Measurements from ENCODE around the gene ADAMTSL3. TPM values are rescaled to one million over a fixed set of nuclear protein-coding genes. Genes with fewer than 3 reads are reported as not detected.

ADAMTSL3 gene
- total and polyA plus RNA-seq, 2 of the 4 experiments (the other 2 are of a cell fraction), result under 0.01 to 0.02 TPM

- no peak for TF ChIP-seq RCOR1 (IDR thresholded peaks at IDR 0.05; ENCODE audit: insufficient replicate concordance, low read length)
- no peak for TF ChIP-seq ELK1 (IDR thresholded peaks at IDR 0.05; ENCODE audit: borderline replicate concordance, low read depth, low read length)
- no peak for TF ChIP-seq MAFK (IDR thresholded peaks at IDR 0.05; ENCODE audit: low read depth, low read length)
- TF ChIP-seq CEBPB (IDR thresholded peaks at IDR 0.05; ENCODE audit: low read depth, low read length), result no peak
- no peak for TF ChIP-seq POLR2A (IDR thresholded peaks at IDR 0.05; ENCODE audit: low read depth, low read length)
- no peak for TF ChIP-seq USF2 (IDR thresholded peaks at IDR 0.05; ENCODE audit: low read depth, low read length)
- TF ChIP-seq NFE2L2 (IDR thresholded peaks at IDR 0.05; ENCODE audit: low read depth, low read length), result no peak
- TF ChIP-seq BHLHE40 (IDR thresholded peaks at IDR 0.05; ENCODE audit: low read depth, low read length), result no peak
- TF ChIP-seq FOS (IDR thresholded peaks at IDR 0.05; ENCODE audit: low read depth, low read length), result no peak
- TF ChIP-seq RAD21 (IDR thresholded peaks at IDR 0.05; ENCODE audit: low read length), result no peak
- no peak for TF ChIP-seq MXI1 (IDR thresholded peaks at IDR 0.05; ENCODE audit: borderline replicate concordance, low read depth, low read length)
- TF ChIP-seq CTCF (conservative IDR thresholded peaks at IDR 0.05; ENCODE audit: low read depth, low read length), result no peak
- TF ChIP-seq RFX5 (IDR thresholded peaks at IDR 0.05; ENCODE audit: low read depth, low read length), result no peak
- TF ChIP-seq CHD1 (IDR thresholded peaks at IDR 0.05; ENCODE audit: low read depth, low read length), result no peak
- TF ChIP-seq SMC3 (IDR thresholded peaks at IDR 0.05; ENCODE audit: low read depth, low read length), result no peak
- TF ChIP-seq MAZ (IDR thresholded peaks at IDR 0.05; ENCODE audit: borderline replicate concordance, low read depth, low read length), result no peak
- no peaks in the 10 kb centered on the region for H4K20me1 ChIP-seq (ENCODE audit: insufficient read depth, low read length)
- no peak overlapping the region for H4K5ac ChIP-seq (ENCODE audit: low read depth, low read length)
- H3K23ac ChIP-seq (ENCODE audit: low read depth, low read length), result no peak overlapping the region
- no peak overlapping the region for H2BK20ac ChIP-seq (ENCODE audit: low read depth, low read length)
- no peak overlapping the region for H2AK5ac ChIP-seq (ENCODE audit: low read depth, low read length)
- H3K4me2 ChIP-seq (ENCODE audit: low read depth, low read length), result no peak overlapping the region
- H3K9me3 ChIP-seq (ENCODE audit: control insufficient read depth, insufficient read depth, low read length), result no peaks in the 10 kb centered on the region
- no peak overlapping the region for H3K18ac ChIP-seq (ENCODE audit: low read depth, low read length)
- no peak overlapping the region for H3K9ac ChIP-seq (ENCODE audit: low read depth, low read length)
- H3K4me1 ChIP-seq (ENCODE audit: control insufficient read depth, insufficient read depth, low read length), result no peaks in the 10 kb centered on the region
- ChIA-PET CTCF (no interaction called here), POLR2A (ENCODE audit: unreplicated experiment) (no interaction called here)
- no peak for ATAC-seq (ENCODE audit: low read depth)
- in situ Hi-C loops (cut with MboI; ENCODE audit: low sequenced_read_pairs), result no loop called here
- H4K8ac ChIP-seq (ENCODE audit: low read depth in 2 of 2, low read length in 2 of 2), result no peak overlapping the region
- no peaks in the 10 kb centered on the region for H3K79me1 ChIP-seq (ENCODE audit: low read depth in 1 of 2, low read length in 2 of 2)
- BruUV-seq (replicated peaks), result no TSS peak
- H2BK120ac ChIP-seq (ENCODE audit: low read depth, low read length), result no peak overlapping the region
- H3K9me1 ChIP-seq (ENCODE audit: insufficient read depth, low read length), result no peaks in the 10 kb centered on the region
- no peak overlapping the region for H2BK5ac ChIP-seq (ENCODE audit: low read depth, low read length, poor library complexity, severe bottlenecking)
- H3K27me3 ChIP-seq (ENCODE audit: control insufficient read depth, insufficient read depth, low read length), result no peaks in the 10 kb centered on the region
- H3K14ac ChIP-seq (replicated peaks; ENCODE audit: low read depth, low read length), result no peak overlapping the region
- dilution Hi-C loops (cut with HindIII; ENCODE audit: low sequenced_read_pairs, unreplicated experiment), result no loop called here
- intact Hi-C loops (cut with micrococcal nuclease), result no loop called here
- H3K36me3 ChIP-seq (ENCODE audit: control insufficient read depth, insufficient read depth, low read length), result no peaks in the 10 kb centered on the region
- H2BK15ac ChIP-seq (ENCODE audit: low read depth, low read length), result no peak overlapping the region
- H3K4ac ChIP-seq (ENCODE audit: low read depth, low read length), result no peak overlapping the region
- H2AK9ac ChIP-seq (replicated peaks; ENCODE audit: low read depth, low read length, poor library complexity), result no peak overlapping the region
- no CpG with 5 or more reads among the region's 2 CpGs for WGBS, 2 experiments (ENCODE audit: extremely low coverage in 2 of 2, insufficient read length in 1 of 2)
- H3K4me3 ChIP-seq (ENCODE audit: insufficient read depth, low read depth, low read length), result no peak overlapping the region
- H4K91ac ChIP-seq (ENCODE audit: insufficient read depth, low read depth, low read length), result no peak overlapping the region
- DNase-seq, result no peak
- no peak overlapping the region for H3K56ac ChIP-seq (ENCODE audit: extremely low read depth, insufficient read depth, low read length)
- no peak overlapping the region for H3K27ac ChIP-seq (ENCODE audit: insufficient read depth, low read length)
- H2AFZ ChIP-seq (replicated peaks; ENCODE audit: low read length, poor library complexity), result no peak overlapping the region
Observed at GRCh38 chr15:83886321-83886720, 232.4 kb downstream of the ADAMTSL3 start.
